OCI-LY7 (cell line): ENCODE results near the gene VPS35. TPM values are rescaled to one million over a fixed set of nuclear protein-coding genes. Genes with fewer than 3 reads are reported as not detected.

Experiments used
- BruUV-seq: library from RNA; stranded (reverse); fragments of 400-500 nt; replicated peaks from 2 replicates; lab custom pipeline; 2021; lab: Mats Ljungman, UMichigan
- CTCF ChIA-PET: fragments of 300-600 bp; sonication (Branson Sonifier 250); formaldehyde crosslinking; loops from one replicate; lab custom pipeline; 2022; ENCODE audit warnings: antibody characterized with exemption; ENCODE audit not compliant: unreplicated experiment; lab: Charles Lee
- POLR2A ChIA-PET: fragments of 300-600 bp; sonication (Branson Sonifier 250); formaldehyde crosslinking; loops from one replicate; lab custom pipeline; 2022; ENCODE audit warnings: antibody characterized with exemption; lab: Charles Lee
- DNase-seq: peaks from one replicate; pipeline ENCODE4 v3.0.0-alpha.2; 2015; ENCODE audit warnings: low spot score
- H2AFZ ChIP-seq: fragments of 200-600 bp; sonication (generic), shearing (Covaris generic); 2 replicates; pipeline ENCODE4 v1.6.1; 2014; ENCODE audit warnings: mild to moderate bottlenecking, antibody characterized with exemption, low read length, moderate library complexity
- H3K27ac ChIP-seq: fragments of 200-600 bp; sonication (generic); 2 replicates; pipeline ENCODE4 v1.5.1; 2014; ENCODE audit warnings: mixed run types, low read depth, mild to moderate bottlenecking, moderate library complexity, low read length, inconsistent platforms; ENCODE audit not compliant: poor library complexity, severe bottlenecking
- H3K36me3 ChIP-seq: fragments of 200-600 bp; sonication (generic); 2 replicates; pipeline ENCODE4 v1.6.1; 2014; ENCODE audit warnings: mild to moderate bottlenecking, antibody characterized with exemption, low read length, moderate library complexity, mixed read lengths; ENCODE audit not compliant: insufficient read depth
- H3K4me1 ChIP-seq: fragments of 200-600 bp; sonication (generic); 2 replicates; pipeline ENCODE4 v1.5.1; 2014; ENCODE audit warnings: mild to moderate bottlenecking, low read length; ENCODE audit not compliant: insufficient read depth, poor library complexity, severe bottlenecking
- H3K4me2 ChIP-seq: fragments of 200-600 bp; sonication (generic); 2 replicates; pipeline ENCODE4 v1.6.1; 2014; ENCODE audit warnings: mild to moderate bottlenecking, low read length
- H3K4me3 ChIP-seq: fragments of 200-600 bp; sonication (generic); 2 replicates; pipeline ENCODE4 v1.5.1; 2014; ENCODE audit warnings: mild to moderate bottlenecking, low read depth, low read length; ENCODE audit not compliant: poor library complexity, severe bottlenecking
- H3K79me2 ChIP-seq: fragments of 200-600 bp; sonication (generic); 2 replicates; pipeline ENCODE4 v1.6.1; 2016; ENCODE audit warnings: low read depth, mild to moderate bottlenecking, low read length, moderate library complexity, mixed read lengths; ENCODE audit not compliant: insufficient read depth
- H3K9me2 ChIP-seq: fragments of 200-600 bp; sonication (generic); 2 replicates; pipeline ENCODE4 v1.6.1; 2016; ENCODE audit warnings: mild to moderate bottlenecking, low read length, mixed read lengths; ENCODE audit not compliant: insufficient read depth
- H3K9me3 ChIP-seq: fragments of 200-600 bp; sonication (generic); 2 replicates; pipeline ENCODE4 v1.6.1; 2014; ENCODE audit warnings: mild to moderate bottlenecking, mixed run types, low read length, mixed read lengths
- H4K20me1 ChIP-seq: fragments of 200-600 bp; sonication (generic); 2 replicates; pipeline ENCODE4 v1.6.1; 2014; ENCODE audit warnings: mild to moderate bottlenecking, antibody characterized with exemption, low read length, moderate library complexity, mixed read lengths; ENCODE audit not compliant: insufficient read depth
- CTCF ChIP-seq: fragments of 200-600 bp; sonication (generic); conservative IDR thresholded peaks from 2 replicates; pipeline ENCODE4 v1.5.1; 2014; ENCODE audit warnings: mild to moderate bottlenecking, antibody characterized with exemption, low read length, moderate library complexity, mixed read lengths
- EZH2phosphoT487 ChIP-seq: fragments of 200-600 bp; sonication (generic); IDR thresholded peaks from 2 replicates; pipeline ENCODE4 v1.6.1; 2018; ENCODE audit warnings: low read depth, borderline replicate concordance, mild to moderate bottlenecking, mixed run types, antibody characterized with exemption, low read length, moderate library complexity, mixed read lengths
- intact Hi-C: fragments of 100-400 bp; cut with micrococcal nuclease; formaldehyde crosslinking; loops from one replicate; pipeline ENCODE4 v1.10.0; 2022; ENCODE audit not compliant: unreplicated experiment
- total RNA-seq, 2 experiments: library from RNA; depleted of rRNA in 1 of 2; stranded (reverse); fragments of >200 nt in 1 of 2; shearing (Covaris generic) in 1 of 2; gene quantifications; 2 replicates each; pipeline ENCODE4 v1.2.3, GENCODE V29; 2014 to 2022

The VPS35 gene
- total RNA-seq, 2 experiments from 2014 or later = 64.6 to 100 TPM

- H3K9me2 ChIP-seq = no peaks in the 10 kb centered on the region
- no peak overlapping the region for H3K4me2 ChIP-seq
- intact Hi-C loops = no loop called here
- peaks cover 92% of the 10 kb centered on the region for H3K36me3 ChIP-seq
- no TSS peak for BruUV-seq
- POLR2A ChIA-PET = interaction anchor here (0.6 to 1.1 kb wide), 2 partner anchors 75 to 1031 kb away, joined by 3 to 4 read pairs; no protein-coding TSS in a partner anchor
- peaks cover 19% of the 10 kb centered on the region for H4K20me1 ChIP-seq
- DNase-seq = no peak
- CTCF ChIA-PET = no interaction called here
- no peak overlapping the region for H3K27ac ChIP-seq
- no peak overlapping the region for H2AFZ ChIP-seq
- TF ChIP-seq CTCF = no peak
- no peak for TF ChIP-seq EZH2phosphoT487
- H3K9me3 ChIP-seq = no peaks in the 10 kb centered on the region
- H3K79me2 ChIP-seq = peaks cover 30% of the 10 kb centered on the region
- no peak overlapping the region for H3K4me3 ChIP-seq
- peaks cover 16% of the 10 kb centered on the region for H3K4me1 ChIP-seq
Observed at GRCh38 chr16:46695937-46696336, 7.0 kb upstream of the VPS35 start.

- DNase-seq = no peak
- Histone ChIP-seq H3K4me2 (no peak overlapping the region), H3K4me3 (no peak overlapping the region), H4K20me1 (peaks cover 27% of the 10 kb centered on the region), H3K9me3 (no peaks in the 10 kb centered on the region), H3K36me3 (peaks cover 77% of the 10 kb centered on the region), H3K27ac (no peak overlapping the region), H3K4me1 (peaks cover 16% of the 10 kb centered on the region), H2AFZ (no peak overlapping the region), H3K79me2 (peaks cover 42% of the 10 kb centered on the region), H3K9me2 (no peaks in the 10 kb centered on the region)
- ChIA-PET POLR2A (interaction anchor here (0.6 to 3.6 kb wide), 5 partner anchors 12 to 140 kb away, joined by 3 to 20 read pairs (median 4); no protein-coding TSS in a partner anchor), CTCF (no interaction called here)
- intact Hi-C loops = no loop called here
- TF ChIP-seq EZH2phosphoT487 = no peak
- TF ChIP-seq CTCF = no peak
- BruUV-seq = no TSS peak
Observed at GRCh38 chr16:46693598-46693997, 4.6 kb upstream of the VPS35 start.

GRCh38 chr16:46691726-46692125, 2.7 kb upstream of the VPS35 start:
- ChIA-PET POLR2A (interaction anchor here (0.6 to 3.6 kb wide), 12 partner anchors 13 to 1454 kb away, joined by 3 to 20 read pairs (median 3); no protein-coding TSS in a partner anchor), CTCF (interaction anchor here (0.6 to 1.0 kb wide), 2 partner anchors 30 to 100 kb away, joined by 3 read pairs; no protein-coding TSS in a partner anchor)
- no peak overlapping the region for H2AFZ ChIP-seq

More at GRCh38 chr16:46691726-46692125, 2.7 kb upstream of the VPS35 start:
- H3K9me2 ChIP-seq = no peaks in the 10 kb centered on the region
- peak; percentile 29 for DNase-seq
- TF ChIP-seq CTCF = no peak
- TF ChIP-seq EZH2phosphoT487 = no peak
- peaks cover 30% of the 10 kb centered on the region for H3K4me1 ChIP-seq
- H3K79me2 ChIP-seq = peaks cover 60% of the 10 kb centered on the region
- peak overlapping the region; percentile 20 for H3K27ac ChIP-seq
- BruUV-seq = no TSS peak
- peak overlapping the region; percentile 97 for H3K4me2 ChIP-seq
- H4K20me1 ChIP-seq = peaks cover 42% of the 10 kb centered on the region
- H3K9me3 ChIP-seq = no peaks in the 10 kb centered on the region
- intact Hi-C loops = loop anchor here (2.0 kb wide), 1 partner anchor 51 kb away; no protein-coding TSS in a partner anchor
- H3K36me3 ChIP-seq = peaks cover 59% of the 10 kb centered on the region
- peak overlapping the region; percentile 90 for H3K4me3 ChIP-seq
